Measurements from ENCODE around the gene HOXA11. TPM values are rescaled to one million over a fixed set of nuclear protein-coding genes. Genes with fewer than 3 reads are reported as not detected.

Gene HOXA11
- polyA plus RNA-seq, 1 of the 3 experiments (the other 2 are of a cell fraction) = not detected

DNA sequence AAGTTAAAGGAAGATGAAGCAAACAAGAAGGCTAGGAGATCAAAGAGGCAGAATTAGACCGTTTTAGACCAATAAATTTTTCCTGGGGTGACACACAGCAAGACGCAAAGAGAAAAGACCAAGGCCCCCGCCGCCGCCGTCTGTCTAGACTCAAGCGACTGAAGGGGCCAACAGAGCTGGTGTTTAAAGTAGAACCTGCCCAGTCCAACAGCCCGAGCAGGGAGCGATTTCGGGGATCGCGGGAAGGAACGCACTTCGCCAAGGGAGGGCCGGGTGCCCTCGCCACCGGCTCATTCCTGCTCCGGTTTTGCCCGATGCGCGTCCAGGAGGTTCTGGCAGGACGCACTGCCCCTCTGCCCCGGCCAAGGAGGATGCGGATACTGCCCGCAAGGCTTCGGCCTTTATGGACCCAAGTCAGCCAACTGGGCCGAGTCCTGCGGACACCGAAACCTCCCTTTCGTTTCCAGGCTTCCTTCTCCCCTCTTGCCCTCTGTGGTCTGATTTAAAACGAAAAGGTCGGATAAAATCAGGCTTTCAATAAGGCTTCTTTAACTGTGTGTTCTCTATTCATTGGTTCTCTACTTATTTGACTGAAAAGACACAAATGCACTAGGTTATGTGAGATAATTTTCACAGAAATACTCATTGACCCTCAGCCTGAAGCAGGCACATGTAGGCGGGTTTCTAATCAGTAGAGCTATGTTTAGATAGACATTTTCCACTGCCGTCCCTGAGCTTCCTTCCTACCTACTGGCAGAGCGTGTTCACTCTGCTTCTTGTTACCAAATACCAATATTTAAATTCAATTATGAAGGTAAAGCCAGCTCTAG lies 26.4 kb downstream of the HOXA11 start:
- no peaks in the 10 kb centered on the region for H3K79me2 ChIP-seq (ENCODE audit: insufficient read depth)
- H3K9me3 ChIP-seq = no peaks in the 10 kb centered on the region
- peaks cover 0 to 8% of the 10 kb centered on the region in 2 experiments; a peak in 1 of 4 replicates for H3K4me1 ChIP-seq (ENCODE audit: control insufficient read depth in 1 of 2, insufficient read depth in 2 of 2, low read depth in 1 of 2, low read length in 1 of 2)
- H2AFZ ChIP-seq (ENCODE audit: low read depth) = no peak overlapping the region
- no peak overlapping the region for H3K4me2 ChIP-seq
- H3K4me3 ChIP-seq (ENCODE audit: low read depth in 2 of 2, low read length in 1 of 2) = no peak overlapping the region
- H3K36me3 ChIP-seq (replicated peaks in 1 of 2; ENCODE audit: control insufficient read depth in 1 of 2, insufficient read depth in 2 of 2, low read length in 1 of 2) = no peaks in the 10 kb centered on the region
- no peak overlapping the region for H3K9ac ChIP-seq
- peaks cover 6% of the 10 kb centered on the region; the same call in 1 of the 2 replicates for H4K20me1 ChIP-seq (ENCODE audit: insufficient read depth)
- ChIA-PET CTCF (interaction anchor here (0.5 to 11.7 kb wide), 9 partner anchors 10 to 1265 kb away, joined by 3 to 270 read pairs (median 5); partner anchors contain the start of genes HOXA3, HOXA5 and HOXA6), POLR2A (no interaction called here)
- TF ChIP-seq EZH2phosphoT487 (IDR thresholded peaks at IDR 0.05; ENCODE audit: borderline replicate concordance, low read depth) (peak; percentile 35; the same call in 1 of the 2 replicates), FOXJ3 (CRISPR knock-in tag; IDR thresholded peaks at IDR 0.05) (no peak), CHD2 (IDR thresholded peaks at IDR 0.05; ENCODE audit: low read length, partially characterized antibody) (no peak), MEF2A (IDR thresholded peaks at IDR 0.05; ENCODE audit: borderline replicate concordance, low read depth) (no peak)
- no peak for DNase-seq
- 40% methylated on average over 31 of the region's 35 CpGs for WGBS (ENCODE audit: low lambda C conversion rate)
- H3K27me3 ChIP-seq (ENCODE audit: insufficient read depth) = peaks cover 91% of the 10 kb centered on the region
- H3K27ac ChIP-seq (ENCODE audit: low read depth in 2 of 2, low read length in 1 of 2) = no peak overlapping the region
- no peaks in the 10 kb centered on the region for H3K9me2 ChIP-seq
- peaks cover 10% of the 10 kb centered on the region for H3F3A ChIP-seq (replicated peaks; ENCODE audit: insufficient read depth)

GRCh38 chr7:27157702-27158431 lies 27.2 kb downstream of the HOXA11 start:
- peaks cover 5% of the 10 kb centered on the region for H3F3A ChIP-seq (replicated peaks; ENCODE audit: insufficient read depth)
- H3K4me2 ChIP-seq = no peak overlapping the region
- no peak overlapping the region for H3K4me3 ChIP-seq (ENCODE audit: low read depth in 2 of 2, low read length in 1 of 2)
- no peak overlapping the region for H2AFZ ChIP-seq (ENCODE audit: low read depth)
- no peaks in the 10 kb centered on the region for H3K9me3 ChIP-seq
- peaks cover 6% of the 10 kb centered on the region; the same call in 1 of the 2 replicates for H4K20me1 ChIP-seq (ENCODE audit: insufficient read depth)
- no peak overlapping the region for H3K9ac ChIP-seq
- DNase-seq = no peak
- H3K36me3 ChIP-seq (replicated peaks in 1 of 2; ENCODE audit: control insufficient read depth in 1 of 2, insufficient read depth in 2 of 2, low read length in 1 of 2) = no peaks in the 10 kb centered on the region
- H3K9me2 ChIP-seq = no peaks in the 10 kb centered on the region
- H3K27ac ChIP-seq (ENCODE audit: low read depth in 2 of 2, low read length in 1 of 2) = no peak overlapping the region
- POLR2A ChIA-PET = no interaction called here
- TF ChIP-seq POLR2AphosphoS5 (IDR thresholded peaks at IDR 0.05; ENCODE audit: low read depth, low read length) (no peak), EZH2phosphoT487 (IDR thresholded peaks at IDR 0.05; ENCODE audit: borderline replicate concordance, low read depth) (0 out of 2 replicates have a peak, but pooled peaks have one; percentile 23)
- no peaks in the 10 kb centered on the region for H3K79me2 ChIP-seq (ENCODE audit: insufficient read depth)
- CTCF ChIA-PET = interaction anchor here (0.6 to 11.7 kb wide), 8 partner anchors 10 to 1265 kb away, joined by 3 to 270 read pairs (median 6); partner anchors contain the start of genes HOXA11, HOXA3, HOXA5 and HOXA6
- H3K4me1 ChIP-seq (ENCODE audit: control insufficient read depth in 1 of 2, insufficient read depth in 2 of 2, low read depth in 1 of 2, low read length in 1 of 2) = peaks cover 0 to 8% of the 10 kb centered on the region in 2 experiments; a peak in 1 of 4 replicates
- H3K27me3 ChIP-seq (ENCODE audit: insufficient read depth) = peaks cover 91% of the 10 kb centered on the region
- WGBS (ENCODE audit: low lambda C conversion rate) = 38% methylated on average over 29 of the region's 30 CpGs

DNA sequence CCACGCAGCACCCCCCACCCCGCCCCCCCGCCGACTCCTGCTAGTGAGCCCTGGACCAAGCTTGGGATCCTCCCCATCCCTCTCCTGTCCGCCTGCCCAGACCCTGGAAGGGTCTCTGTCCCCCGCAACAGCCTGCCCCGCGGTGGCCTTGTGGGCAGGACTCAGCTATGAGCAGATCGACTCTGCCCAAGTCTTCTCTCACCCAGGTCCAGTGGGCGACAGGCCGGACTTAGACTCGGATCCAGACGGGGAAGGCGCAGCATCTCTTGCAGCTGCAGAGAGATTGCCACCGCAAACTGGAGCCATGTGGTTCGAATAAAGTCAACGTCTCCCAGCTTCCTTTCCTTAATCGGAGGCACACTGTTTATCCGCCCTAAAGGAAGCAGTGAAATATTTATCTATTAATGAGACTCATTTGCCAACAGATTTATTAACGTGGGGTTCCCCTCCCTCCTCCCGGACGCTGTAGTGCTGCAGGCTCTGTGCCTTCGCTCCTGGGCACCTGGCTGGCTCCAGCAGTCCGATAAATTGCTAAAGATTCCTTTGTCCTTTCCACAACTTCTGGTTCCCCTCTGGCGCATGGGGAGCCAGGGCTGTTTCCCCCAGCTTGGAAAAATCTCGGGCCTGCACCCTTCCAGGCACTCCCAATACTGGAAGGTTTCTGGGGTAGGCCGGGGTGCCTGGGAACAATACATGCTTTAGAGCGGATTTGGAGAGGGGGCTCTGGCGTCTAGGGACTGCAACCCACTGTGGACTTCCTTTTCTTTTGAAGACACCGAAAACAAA lies 27.9 kb downstream of the HOXA11 start:
- WGBS (ENCODE audit: low lambda C conversion rate) = 24% methylated on average over 21 of the region's 30 CpGs
- CTCF ChIA-PET = interaction anchor here (0.6 to 11.7 kb wide), 12 partner anchors 9 to 1264 kb away, joined by 3 to 270 read pairs (median 4); partner anchors contain the start of genes HOXA11, HOXA3, HOXA5 and HOXA6
- DNase-seq = no peak
- POLR2A ChIA-PET = no interaction called here
- TF ChIP-seq, protein P1, sequence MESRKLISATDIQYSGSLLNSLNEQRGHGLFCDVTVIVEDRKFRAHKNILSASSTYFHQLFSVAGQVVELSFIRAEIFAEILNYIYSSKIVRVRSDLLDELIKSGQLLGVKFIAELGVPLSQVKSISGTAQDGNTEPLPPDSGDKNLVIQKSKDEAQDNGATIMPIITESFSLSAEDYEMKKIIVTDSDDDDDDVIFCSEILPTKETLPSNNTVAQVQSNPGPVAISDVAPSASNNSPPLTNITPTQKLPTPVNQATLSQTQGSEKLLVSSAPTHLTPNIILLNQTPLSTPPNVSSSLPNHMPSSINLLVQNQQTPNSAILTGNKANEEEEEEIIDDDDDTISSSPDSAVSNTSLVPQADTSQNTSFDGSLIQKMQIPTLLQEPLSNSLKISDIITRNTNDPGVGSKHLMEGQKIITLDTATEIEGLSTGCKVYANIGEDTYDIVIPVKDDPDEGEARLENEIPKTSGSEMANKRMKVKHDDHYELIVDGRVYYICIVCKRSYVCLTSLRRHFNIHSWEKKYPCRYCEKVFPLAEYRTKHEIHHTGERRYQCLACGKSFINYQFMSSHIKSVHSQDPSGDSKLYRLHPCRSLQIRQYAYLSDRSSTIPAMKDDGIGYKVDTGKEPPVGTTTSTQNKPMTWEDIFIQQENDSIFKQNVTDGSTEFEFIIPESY (IDR thresholded peaks at IDR 0.05; ENCODE audit: borderline replicate concordance, low read depth) = no peak
- peaks cover 0 to 8% of the 10 kb centered on the region in 2 experiments; a peak in 1 of 4 replicates for H3K4me1 ChIP-seq (ENCODE audit: control insufficient read depth in 1 of 2, insufficient read depth in 2 of 2, low read depth in 1 of 2, low read length in 1 of 2)
- H3K4me3 ChIP-seq (ENCODE audit: low read depth in 2 of 2, low read length in 1 of 2) = no peak overlapping the region
- H3K4me2 ChIP-seq = no peak overlapping the region
- H3K79me2 ChIP-seq (ENCODE audit: insufficient read depth) = no peaks in the 10 kb centered on the region
- no peak overlapping the region for H3K9ac ChIP-seq
- H4K20me1 ChIP-seq (ENCODE audit: insufficient read depth) = peaks cover 6% of the 10 kb centered on the region; the same call in 1 of the 2 replicates
- H3K9me3 ChIP-seq = no peaks in the 10 kb centered on the region
- no peaks in the 10 kb centered on the region for H3F3A ChIP-seq (replicated peaks; ENCODE audit: insufficient read depth)
- no peaks in the 10 kb centered on the region for H3K36me3 ChIP-seq (replicated peaks in 1 of 2; ENCODE audit: control insufficient read depth in 1 of 2, insufficient read depth in 2 of 2, low read length in 1 of 2)
- no peak overlapping the region for H3K27ac ChIP-seq (ENCODE audit: low read depth in 2 of 2, low read length in 1 of 2)
- H3K27me3 ChIP-seq (ENCODE audit: insufficient read depth) = peaks cover 91% of the 10 kb centered on the region
- no peaks in the 10 kb centered on the region for H3K9me2 ChIP-seq
- no peak overlapping the region for H2AFZ ChIP-seq (ENCODE audit: low read depth)
